HT-29 (cell line): ENCODE data around the gene LMO1. TPM values are rescaled to one million over a fixed set of nuclear protein-coding genes. Genes with fewer than 3 reads are reported as not detected.
A peak's percentile ranks its signal among the peaks of the same experiment; 100 is the strongest.

ENCODE experiments used
- DNase-seq: peaks from one replicate; pipeline ENCODE4 v3.0.0-alpha.2; 2015; ENCODE audit warnings: low spot score
- total RNA-seq: library from RNA; depleted of rRNA; stranded (reverse); fragments of >200 nt; shearing (Covaris generic); gene quantifications from 2 replicates; pipeline ENCODE4 v1.2.3, GENCODE V29; 2014

Gene LMO1
- total RNA-seq, 1 experiment from 2014 or later, result not detected

GRCh38 chr11:8229299-8230177 lies 34.1 kb downstream of the LMO1 start:
- DNase-seq, result no peak

- DNase-seq, result no peak
These were observed 35.4 kb downstream of the LMO1 start for GRCh38 chr11:8228231-8228630.

GRCh38 chr11:8227156-8228152 lies 36.2 kb downstream of the LMO1 start:
- no peak for DNase-seq

GRCh38 chr11:8225589-8226036 lies 38.1 kb downstream of the LMO1 start:
- peak; percentile 86 for DNase-seq

GRCh38 chr11:8224711-8225110 lies 39.0 kb downstream of the LMO1 start:
- DNase-seq, result no peak

- no peak for DNase-seq
These were observed 39.5 kb downstream of the LMO1 start for GRCh38 chr11:8224161-8224591.

GRCh38 chr11:8223513-8223900 lies 40.2 kb downstream of the LMO1 start:
- no peak for DNase-seq

- DNase-seq, result no peak
These were observed 40.7 kb downstream of the LMO1 start for GRCh38 chr11:8222820-8223512.

GRCh38 chr11:8221917-8222495 lies 41.7 kb downstream of the LMO1 start:
- DNase-seq, result no peak

- DNase-seq, result no peak
These were observed 42.5 kb downstream of the LMO1 start for GRCh38 chr11:8221046-8221723.

- DNase-seq, result no peak
These were observed 43.2 kb downstream of the LMO1 start for GRCh38 chr11:8220261-8221045.

GRCh38 chr11:8219257-8220021 lies 44.2 kb downstream of the LMO1 start:
- DNase-seq, result peak; percentile 61

- no peak for DNase-seq
These were observed 44.8 kb downstream of the LMO1 start for GRCh38 chr11:8218840-8219239.

- DNase-seq, result no peak
These were observed 45.3 kb downstream of the LMO1 start for GRCh38 chr11:8218409-8218808.

- no peak for DNase-seq
These were observed 45.8 kb downstream of the LMO1 start for GRCh38 chr11:8217926-8218325.

GRCh38 chr11:8217136-8217535 lies 46.5 kb downstream of the LMO1 start:
- DNase-seq, result no peak

- no peak for DNase-seq
These were observed 50.3 kb downstream of the LMO1 start for GRCh38 chr11:8213376-8213775.

GRCh38 chr11:8209208-8209807 lies 54.4 kb downstream of the LMO1 start:
- DNase-seq, result no peak
